HS-5 (cell line): ENCODE data around the gene CELA3A.
"Not testable (repeated sequence)": the region's sequence is repeated elsewhere in the genome, so short reads cannot be mapped to it uniquely, and the experiment has no call there.

Source experiments
- DNase-seq: peaks from one replicate; pipeline ENCODE4 v3.0.0-alpha.2; 2012; ENCODE audit warnings: low read depth

The CELA3A gene

DNA sequence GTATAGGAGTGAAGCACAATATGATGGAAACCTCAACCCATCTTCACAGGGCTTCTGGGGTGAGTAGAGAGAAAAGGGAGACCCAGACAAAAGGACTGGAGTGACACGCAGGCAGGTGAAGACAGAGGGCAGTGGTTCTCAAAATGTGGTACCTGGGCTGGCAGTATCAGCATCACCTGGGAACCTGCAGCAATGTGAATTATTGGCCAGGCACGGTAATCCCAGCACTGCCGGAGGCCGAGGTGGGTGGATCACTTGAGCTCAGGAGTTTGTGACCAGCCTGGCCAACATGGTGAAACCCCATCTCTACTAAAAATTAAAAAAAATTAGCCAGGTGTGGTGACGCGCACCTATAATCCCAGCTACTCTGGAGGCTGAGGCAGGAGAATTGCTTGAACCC is 19.3 kb upstream of the CELA3A start:
- not testable (repeated sequence) for DNase-seq

DNA sequence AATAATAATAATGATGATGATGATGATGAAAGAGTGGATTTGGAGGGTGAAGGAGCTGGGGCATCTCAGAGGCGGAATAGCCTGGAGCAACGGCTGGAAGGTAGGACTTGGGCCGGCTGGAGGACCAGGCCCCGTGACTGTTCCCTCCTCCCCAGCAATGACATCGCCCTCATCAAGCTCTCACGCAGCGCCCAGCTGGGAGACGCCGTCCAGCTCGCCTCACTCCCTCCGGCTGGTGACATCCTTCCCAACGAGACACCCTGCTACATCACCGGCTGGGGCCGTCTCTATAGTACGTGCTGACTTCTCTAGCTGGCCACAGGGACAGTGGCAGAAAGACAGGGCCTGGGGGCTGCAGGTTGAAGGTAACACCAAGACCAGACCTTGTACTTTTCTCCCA is 17.9 kb upstream of the CELA3A start:
- DNase-seq = not testable (repeated sequence)

DNA sequence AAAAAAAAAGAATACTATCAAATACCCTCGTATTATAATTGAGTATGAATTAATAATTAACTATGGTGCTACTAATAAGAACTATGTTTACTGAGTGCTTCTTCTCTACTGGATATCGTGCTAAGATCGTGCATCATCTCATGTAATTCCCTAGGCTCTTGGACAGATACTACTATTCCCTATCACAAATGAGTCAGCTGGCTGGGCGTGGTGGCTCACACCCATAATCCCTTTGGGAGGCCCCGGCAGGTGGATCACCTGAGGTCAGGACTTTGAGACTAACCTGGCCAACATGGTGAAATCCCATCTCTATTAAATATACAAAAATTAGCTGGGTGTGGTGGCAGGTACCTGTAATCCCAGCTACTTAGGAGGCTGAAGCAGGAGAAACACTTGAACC is 15.6 kb upstream of the CELA3A start:
- DNase-seq = not testable (repeated sequence)

DNA sequence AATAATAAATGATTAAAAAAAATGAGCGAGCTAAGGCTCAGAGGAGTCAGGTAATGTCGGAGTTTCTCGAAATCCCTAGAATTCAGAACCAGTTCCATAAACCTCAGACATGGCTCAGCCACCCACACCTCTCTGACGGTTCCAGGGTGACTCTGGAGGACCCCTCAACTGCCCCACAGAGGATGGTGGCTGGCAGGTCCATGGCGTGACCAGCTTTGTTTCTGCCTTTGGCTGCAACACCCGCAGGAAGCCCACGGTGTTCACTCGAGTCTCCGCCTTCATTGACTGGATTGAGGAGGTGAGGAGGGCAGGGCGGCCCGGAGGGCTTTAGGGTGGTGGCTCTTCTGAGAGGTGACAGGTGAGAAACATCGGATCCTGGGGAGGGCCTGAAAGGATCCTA is 15.1 kb upstream of the CELA3A start:
- not testable (repeated sequence) for DNase-seq

DNA sequence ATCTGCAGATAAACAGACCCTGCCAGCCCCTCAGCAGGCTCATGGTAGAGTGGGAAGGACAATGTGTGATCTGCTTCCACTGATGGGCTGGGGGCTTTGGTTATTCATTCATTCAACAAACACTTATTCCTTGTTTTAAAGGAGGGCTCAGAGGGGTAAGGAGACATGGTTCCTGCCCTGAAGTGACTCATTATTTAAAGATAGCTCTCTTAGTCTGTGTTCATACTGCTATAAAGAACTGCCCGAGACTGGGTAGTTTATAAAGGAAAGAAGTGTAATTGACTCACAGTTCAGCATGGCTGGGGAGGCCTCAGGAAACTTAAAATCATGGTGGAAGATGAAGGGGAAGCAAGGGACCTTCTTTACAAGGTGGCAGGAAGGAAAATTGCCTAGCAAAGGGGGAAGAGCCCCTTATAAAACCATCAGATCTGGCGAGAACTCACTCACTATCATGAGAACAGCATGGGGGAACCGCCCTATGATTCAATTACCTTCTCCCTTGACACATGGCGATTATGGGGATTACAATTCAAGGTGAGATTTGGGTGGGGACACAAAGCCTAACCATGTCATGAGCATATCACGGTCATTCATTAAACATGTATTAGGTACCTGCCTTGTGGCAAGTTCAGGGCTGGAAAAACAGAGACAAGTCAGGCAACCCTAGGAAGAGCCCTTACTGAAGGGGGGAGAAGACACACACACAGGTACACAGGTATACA is 11.6 kb upstream of the CELA3A start:
- DNase-seq = not testable (repeated sequence)

DNA sequence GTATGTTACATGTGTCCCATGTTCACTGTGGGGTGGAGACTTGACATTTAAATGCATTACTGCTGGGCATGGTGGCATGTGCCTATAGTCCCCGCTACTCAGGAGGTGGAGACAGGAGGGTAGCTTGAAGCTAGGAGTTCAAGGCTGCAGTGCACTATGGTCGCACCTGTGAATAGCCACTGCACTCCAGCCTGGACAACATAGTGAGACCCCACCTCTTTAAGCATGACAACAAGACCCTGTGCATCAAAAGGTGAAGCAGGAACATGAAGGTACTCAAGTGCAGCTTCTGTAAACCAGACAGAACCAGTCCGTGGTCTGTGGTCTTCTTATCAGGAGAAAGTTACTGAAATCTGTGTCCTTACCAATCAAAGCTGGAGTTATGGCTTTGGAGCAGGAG is 9.3 kb upstream of the CELA3A start:
- not testable (repeated sequence) for DNase-seq

DNA sequence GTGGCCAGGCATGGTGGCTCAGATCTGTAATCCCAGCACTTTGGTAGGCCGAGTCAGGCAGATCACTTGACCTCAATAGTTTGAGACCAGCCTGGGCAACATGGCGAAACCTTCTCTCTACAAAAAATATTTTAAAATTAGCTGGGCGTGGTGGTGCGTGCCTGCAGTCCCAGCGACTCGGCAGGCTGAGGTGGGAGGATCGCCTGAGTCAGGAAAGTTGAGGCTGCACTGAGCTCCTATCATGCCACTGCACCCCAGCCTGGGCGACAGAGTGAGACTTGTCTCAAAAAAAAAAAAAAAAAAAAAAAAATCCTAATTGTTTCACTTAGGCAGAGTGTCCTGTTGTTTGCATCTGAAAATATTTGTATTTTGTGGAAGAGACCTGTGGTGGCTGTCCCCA is 6.7 kb upstream of the CELA3A start:
- not testable (repeated sequence) for DNase-seq

DNA sequence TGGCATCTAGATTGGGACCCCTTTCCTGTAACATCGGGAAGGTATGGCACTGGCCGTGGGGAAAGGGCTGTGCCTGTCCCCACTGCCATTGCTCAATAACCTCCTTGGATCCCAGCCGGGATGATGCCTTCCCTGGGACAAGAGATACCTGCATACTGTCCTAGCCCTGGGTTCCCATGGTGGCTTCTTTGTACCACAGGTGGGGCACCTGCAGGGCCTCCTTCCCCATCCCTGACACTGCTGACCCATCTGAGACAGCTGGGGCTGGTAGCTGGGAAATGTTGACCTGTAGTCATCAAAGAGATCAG is 4.8 kb upstream of the CELA3A start:
- DNase-seq = not testable (repeated sequence)

DNA sequence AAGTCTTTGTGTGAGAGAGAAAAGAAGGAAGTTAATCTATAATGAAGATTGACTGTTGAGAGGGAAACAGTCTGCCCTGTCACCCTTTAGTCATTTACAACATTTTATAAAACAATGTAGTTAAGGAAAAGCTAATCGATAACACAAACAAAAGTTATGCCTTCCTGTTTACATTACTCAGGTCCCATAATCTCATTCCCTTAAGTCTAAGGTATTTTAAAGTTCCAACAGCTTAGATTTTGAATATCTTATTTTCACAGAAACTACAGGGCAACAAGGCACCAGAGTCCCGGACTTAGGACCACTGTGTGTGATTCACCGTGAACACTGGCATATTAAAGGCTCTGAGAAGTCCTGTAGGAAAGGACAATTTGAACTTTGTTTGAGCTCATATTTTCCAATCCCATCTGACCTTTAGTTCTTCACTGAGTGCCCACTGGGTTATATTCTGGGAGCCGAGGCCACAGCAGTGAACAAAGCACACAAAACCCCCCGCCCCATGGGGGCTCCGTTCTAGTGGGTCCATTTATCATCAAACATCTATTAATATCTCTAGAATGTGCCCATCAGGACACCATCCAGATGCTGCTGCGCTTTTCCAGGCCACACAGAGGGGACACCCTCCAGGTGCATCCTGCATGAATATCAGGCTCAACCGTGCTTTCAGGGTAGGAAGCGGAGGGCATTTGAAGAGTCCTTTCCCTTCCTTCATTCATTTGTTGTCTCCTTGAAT is 3.4 kb upstream of the CELA3A start:
- not testable (repeated sequence) for DNase-seq

DNA sequence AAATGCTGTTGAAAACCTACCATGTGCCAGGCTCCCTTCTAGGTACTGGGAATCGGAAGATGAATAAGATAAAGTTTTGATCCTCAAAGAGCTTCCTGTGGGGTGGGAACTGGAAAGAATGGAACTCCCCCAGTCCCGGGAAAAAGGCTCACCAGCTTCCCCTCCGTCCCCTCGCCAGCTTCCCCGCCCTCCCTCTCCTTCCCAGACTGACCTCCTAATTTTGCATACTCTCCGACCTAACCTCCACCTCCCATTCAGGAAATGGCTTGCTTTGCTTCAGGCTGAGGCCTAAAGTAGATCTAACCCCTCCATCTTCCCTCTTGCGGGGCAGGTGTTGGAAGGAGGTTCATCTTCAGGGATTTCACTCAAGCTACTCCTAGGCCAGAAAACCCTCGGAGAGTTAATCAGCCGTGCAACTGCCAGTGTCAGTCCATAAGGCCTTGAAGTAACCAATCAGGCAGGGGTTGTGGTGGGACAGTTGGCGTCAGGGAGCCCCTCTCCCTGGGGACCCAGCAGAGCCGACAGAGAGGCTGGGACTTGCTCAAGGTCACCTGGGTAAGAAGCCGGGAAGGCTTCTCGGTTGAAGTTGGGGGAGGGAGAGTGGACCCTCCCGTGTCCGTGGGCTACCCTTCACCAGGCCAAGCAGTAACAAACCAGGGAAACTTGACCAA is 2.7 kb upstream of the CELA3A start:
- DNase-seq = not testable (repeated sequence)

DNA sequence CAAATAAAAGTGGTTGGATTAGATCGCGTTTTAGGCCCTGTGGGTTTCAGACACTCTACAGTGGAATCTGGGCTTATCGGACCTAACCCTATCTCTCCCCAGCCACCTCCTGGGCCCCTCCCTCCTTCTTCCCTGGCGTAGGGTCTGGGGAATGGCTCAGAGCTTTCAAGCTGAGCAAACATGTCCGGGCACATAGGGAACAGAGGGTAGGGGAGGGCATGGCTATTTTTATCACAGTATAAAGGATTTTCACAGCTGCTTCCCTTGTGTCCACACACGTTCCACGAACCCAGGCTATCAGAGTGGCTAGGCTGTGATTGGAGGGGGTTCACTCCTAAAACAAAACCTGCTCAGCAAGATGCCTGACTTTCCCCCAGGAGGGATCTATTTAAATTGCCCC is 1.8 kb upstream of the CELA3A start:
- not testable (repeated sequence) for DNase-seq

DNA sequence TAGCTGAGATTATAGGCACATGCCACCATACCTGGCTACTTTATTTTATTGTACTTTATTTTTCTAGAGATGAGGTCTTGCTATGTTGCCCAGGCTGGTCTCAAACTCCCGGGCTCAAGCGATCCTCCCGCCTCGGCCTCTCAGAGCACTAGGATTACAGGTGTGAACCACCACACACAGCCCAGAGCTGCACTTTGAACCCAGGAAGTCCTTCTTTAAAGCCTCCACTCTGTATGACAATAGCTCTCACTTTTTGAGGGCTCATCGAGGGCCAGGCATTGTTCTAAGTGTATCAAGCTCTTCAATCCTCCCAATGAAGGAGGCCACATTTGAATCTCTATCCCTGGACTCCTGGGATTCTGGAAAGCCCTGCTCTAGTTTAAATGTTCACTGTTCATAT is 1.0 kb downstream of the CELA3A start:
- DNase-seq = not testable (repeated sequence)

DNA sequence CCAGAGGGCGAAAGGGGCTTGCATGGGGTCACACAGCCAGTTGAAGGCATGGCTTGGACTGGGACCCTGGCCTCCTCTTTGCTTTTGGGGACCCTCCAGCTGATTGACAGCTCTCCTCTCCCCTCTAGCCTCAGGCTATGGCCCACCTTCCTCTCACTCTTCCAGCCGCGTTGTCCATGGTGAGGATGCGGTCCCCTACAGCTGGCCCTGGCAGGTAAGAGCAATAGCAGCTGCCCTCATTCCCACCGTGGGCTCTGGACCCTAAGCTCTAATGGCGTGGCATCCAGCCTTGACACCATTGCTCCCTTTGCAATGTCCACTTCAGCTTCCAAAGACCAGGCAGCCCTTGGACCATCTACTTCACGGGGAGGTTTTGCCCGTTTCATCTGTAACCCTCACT is 1.4 kb downstream of the CELA3A start:
- DNase-seq = not testable (repeated sequence)

DNA sequence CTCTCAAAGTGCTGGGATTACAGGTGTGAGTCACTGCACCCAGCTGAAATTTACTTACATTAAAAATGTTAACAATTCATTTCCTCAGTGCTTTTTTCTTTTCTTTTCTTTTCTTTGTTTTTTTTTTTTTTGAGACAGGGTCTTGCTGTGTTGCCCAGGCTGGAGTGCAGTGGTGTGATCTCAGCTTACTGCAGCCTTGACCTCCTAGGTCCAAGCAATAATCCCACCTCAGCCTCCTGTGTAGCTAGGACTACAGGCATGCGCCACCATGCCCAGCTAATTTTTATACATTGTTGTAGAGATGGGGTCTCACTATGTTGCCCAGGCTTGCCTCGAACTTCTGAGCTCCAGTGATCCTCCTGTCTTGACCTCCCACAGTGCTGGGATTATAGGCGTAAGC is 2.5 kb downstream of the CELA3A start:
- DNase-seq = not testable (repeated sequence)

DNA sequence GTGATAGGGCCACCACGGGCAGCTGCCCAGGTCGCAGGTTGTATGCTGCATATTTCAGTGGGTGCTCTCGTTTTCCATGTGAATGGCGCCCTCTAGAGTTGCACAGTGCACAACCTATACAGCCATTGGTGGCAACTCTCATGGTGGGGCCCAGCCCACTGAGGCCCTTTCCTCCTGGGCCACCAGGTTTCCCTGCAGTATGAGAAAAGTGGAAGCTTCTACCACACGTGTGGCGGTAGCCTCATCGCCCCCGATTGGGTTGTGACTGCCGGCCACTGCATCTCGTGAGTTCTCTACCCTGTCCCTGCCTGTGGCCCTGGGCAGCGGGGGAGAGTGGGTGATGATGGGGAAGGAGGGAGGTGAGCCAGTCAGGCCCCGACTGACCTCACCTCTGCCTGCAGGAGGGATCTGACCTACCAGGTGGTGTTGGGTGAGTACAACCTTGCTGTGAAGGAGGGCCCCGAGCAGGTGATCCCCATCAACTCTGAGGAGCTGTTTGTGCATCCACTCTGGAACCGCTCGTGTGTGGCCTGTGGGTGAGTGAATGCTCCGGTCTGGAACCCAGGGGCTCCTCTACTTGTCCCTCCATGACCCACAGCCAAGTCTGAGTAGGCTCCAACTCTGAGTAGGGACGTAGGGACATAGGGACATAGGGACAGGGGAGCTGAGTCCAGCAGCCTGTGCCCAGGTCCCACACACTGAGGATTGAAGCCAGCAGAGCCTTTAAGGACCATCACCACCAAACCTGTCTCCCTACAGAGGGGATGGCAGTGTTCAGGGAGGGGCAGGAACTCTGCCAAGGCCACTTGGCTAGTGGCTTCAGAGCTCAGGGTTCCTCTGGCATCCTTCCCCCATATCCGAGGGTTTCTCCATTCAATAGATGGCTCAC is 4.0 kb downstream of the CELA3A start:
- DNase-seq = not testable (repeated sequence)

DNA sequence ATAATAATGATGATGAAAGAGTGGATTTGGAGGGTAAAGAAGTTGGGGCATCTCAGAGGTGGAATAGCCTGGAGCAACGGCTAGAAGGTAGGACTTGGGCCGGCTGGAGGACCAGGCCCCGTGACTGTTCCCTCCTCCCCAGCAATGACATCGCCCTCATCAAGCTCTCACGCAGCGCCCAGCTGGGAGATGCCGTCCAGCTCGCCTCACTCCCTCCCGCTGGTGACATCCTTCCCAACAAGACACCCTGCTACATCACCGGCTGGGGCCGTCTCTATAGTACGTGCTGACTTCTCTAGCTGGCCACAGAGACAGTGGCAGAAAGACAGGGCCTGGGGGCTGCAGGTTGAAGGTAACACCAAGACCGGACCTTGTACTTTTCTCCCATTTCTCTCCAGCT is 5.3 kb downstream of the CELA3A start:
- DNase-seq = not testable (repeated sequence)

DNA sequence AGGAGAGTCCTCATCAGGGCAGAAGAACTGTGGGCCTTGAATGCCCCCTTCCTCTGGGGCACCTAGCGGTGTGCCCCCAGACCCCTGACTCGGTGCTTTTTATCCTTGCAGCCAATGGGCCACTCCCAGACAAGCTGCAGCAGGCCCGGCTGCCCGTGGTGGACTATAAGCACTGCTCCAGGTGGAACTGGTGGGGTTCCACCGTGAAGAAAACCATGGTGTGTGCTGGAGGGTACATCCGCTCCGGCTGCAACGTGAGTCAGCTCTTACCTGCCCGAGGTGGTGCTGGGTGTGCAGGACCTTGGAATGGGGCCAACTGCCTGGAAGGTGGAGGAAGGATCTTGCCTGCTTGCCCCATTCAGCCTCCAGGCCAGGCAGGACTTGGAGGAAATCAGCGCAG is 5.8 kb downstream of the CELA3A start:
- DNase-seq = not testable (repeated sequence)

DNA sequence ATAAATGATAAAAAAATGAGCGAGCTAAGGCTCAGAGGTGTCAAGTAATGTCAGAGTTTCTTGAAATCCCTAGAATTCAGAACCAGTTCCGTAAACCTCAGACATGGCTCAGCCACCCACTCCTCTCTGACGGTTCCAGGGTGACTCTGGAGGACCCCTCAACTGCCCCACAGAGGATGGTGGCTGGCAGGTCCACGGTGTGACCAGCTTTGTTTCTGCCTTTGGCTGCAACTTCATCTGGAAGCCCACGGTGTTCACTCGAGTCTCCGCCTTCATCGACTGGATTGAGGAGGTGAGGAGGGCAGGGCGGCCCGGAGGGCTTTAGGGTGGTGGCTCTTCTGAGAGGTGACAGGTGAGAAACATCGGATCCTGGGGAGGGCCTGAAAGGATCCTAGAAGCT is 8.1 kb downstream of the CELA3A start:
- DNase-seq = not testable (repeated sequence)

DNA sequence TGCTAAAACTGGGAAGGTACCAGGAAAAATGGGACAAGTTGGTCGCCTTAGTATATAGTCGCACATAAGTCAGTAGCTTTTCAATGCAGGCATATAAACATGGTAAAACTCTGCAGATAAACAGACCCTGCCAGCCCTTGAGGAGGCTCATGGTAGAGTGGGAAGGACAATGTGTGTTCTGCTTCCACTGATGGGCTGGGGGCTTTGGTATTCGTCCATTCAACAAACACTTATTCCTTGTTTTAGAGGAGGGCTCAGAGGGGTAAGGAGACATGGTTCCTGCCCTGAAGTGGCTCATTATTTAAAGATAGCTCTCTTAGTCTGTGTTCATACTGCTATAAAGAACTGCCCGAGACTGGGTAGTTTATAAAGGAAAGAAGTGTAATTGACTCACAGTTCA is 11.3 kb downstream of the CELA3A start:
- DNase-seq = not testable (repeated sequence)

DNA sequence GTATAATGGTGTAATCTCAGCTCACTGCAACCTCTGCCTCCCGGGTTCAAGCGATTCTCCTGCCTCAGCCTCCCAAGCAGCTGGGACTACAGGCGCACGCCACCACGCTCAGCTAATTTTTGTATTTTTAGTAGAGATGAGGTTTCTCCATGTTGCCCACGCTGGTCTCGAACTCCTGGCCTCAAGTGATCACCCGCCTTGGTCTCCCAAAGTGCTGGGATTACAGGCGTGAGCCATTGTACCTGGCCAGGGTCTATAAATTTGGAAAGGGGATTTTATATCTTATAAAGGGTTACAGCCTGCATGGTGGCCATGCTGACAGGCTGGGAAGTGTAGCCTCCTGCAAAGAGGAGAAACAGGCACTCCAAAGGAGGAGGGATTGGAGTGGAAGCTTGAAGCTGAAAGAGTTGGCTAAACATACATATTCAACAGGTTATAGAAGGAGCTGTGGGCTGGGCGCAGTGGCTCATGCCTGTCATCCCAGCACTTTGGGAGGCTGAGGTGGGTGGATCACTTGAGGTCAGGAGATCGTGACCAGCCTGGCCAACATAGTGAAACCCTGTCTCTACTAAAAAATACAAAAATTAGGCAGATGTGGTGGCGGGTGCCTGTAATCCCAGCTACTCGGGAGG is 13.2 kb downstream of the CELA3A start:
- not testable (repeated sequence) for DNase-seq
